ENCODE data around the gene PSAPL1.

The PSAPL1 gene

DNA sequence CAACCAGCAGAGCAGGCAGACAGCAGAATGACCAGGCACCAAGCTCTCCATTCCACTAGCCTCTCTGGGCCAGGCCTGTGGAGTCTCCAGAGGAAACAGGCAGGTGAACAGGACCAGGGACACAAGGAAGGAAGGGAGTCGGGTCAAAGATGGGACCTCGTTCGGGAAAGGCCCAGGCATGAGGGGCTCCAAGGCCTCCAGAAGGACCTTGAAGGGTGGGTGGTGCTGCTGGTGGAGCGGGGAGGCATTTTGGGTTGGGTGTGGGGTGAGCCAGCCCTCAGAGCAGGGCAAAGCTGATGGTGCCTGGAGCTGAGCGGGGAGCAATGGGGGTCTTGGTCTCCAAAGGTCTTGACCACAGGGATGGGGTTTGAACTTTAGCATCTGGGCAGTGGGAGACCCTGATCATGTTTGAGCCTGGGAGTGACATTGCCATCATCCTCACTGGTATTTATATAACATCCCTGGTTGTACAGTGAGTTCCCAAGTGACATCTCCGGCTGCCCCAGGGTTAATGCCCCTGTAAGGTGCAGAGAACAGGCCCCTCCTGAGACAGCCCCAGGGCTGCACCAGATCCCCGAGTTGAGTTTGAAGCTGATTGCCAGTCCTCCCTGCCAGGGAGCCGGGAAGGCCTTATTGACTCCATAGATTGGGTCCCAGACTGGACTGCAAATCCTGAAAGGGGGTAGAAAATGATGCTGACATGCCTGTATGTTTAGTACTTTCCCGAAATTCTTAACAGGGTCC lies 52.7 kb downstream of the PSAPL1 start:
- TF ChIP-seq, protein P1, sequence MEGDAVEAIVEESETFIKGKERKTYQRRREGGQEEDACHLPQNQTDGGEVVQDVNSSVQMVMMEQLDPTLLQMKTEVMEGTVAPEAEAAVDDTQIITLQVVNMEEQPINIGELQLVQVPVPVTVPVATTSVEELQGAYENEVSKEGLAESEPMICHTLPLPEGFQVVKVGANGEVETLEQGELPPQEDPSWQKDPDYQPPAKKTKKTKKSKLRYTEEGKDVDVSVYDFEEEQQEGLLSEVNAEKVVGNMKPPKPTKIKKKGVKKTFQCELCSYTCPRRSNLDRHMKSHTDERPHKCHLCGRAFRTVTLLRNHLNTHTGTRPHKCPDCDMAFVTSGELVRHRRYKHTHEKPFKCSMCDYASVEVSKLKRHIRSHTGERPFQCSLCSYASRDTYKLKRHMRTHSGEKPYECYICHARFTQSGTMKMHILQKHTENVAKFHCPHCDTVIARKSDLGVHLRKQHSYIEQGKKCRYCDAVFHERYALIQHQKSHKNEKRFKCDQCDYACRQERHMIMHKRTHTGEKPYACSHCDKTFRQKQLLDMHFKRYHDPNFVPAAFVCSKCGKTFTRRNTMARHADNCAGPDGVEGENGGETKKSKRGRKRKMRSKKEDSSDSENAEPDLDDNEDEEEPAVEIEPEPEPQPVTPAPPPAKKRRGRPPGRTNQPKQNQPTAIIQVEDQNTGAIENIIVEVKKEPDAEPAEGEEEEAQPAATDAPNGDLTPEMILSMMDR (conservative IDR thresholded peaks at IDR 0.05; ENCODE audit: low read length), result no peak
- DNase-seq (ENCODE audit: low read depth), result no peak
- H3K4me3 ChIP-seq (ENCODE audit: low read length), result no peak overlapping the region

DNA sequence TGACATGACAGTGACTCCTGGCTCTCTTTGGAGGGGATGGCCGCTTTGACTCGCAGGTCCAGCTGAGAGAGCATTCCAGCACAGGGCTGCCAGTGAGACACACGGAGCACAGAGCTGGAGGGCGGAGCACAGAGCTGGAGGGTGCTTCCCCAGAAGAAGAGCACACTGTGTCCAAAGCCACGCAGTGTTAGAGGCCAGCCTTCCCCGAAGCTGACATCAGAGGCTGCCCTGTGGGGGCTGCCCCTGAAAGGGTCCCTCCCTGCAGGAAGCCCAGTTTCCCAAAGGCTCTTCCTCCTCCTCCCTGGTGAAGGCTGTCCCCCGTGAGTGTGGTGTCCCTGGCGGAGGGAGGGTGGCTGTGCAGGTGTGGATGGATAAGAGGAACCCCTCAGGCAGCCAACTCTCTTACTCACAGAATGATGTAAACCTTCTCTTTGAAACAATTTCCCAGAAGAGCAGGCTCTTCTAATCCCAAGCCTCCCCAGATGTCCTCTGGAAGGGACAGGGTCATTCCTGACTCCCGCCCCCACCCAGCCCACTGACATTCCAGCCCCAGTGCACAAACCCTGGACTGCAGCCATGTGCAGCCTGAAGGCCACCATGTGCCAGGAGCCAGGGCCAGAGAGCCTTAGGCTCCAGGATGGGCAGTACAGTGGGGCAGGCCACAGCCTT lies 53.4 kb downstream of the PSAPL1 start:
- no peak overlapping the region for H3K4me3 ChIP-seq (ENCODE audit: low read length)
- TF ChIP-seq, protein P1 (conservative IDR thresholded peaks at IDR 0.05; ENCODE audit: low read length), result 0 out of 2 replicates have a peak, but pooled peaks have one; percentile 4
- DNase-seq (ENCODE audit: low read depth), result no peak

Measured in AG10803 (cell line).